Measurements from ENCODE around the gene KIF11. TPM values are rescaled to one million over a fixed set of nuclear protein-coding genes. Genes with fewer than 3 reads are reported as not detected.

KIF11 gene
- total and polyA plus RNA-seq, 10 donors: 0.93 to 7.3 (median 4.2) TPM

DNA sequence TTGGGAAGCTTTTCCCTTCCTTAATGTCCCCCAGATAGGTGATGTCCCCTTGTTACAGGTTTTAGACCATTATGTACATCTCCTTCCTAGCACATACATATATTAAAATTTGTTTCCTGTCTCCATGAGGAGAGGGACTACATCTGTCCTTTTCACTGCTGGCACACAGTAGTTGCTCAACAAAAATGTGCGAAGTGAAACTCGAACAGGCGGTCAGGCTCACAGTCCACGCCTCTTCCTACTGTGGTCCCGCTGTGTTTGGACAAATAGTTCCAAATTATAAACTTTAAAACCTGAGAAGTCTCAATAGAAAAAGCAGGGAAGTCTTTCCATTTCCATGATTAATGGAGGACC lies 95.6 kb downstream of the KIF11 start:
- intact Hi-C loops (cut with DNase I; ENCODE audit: low total_unique reads): loop anchor here (10.0 kb wide), 2 partner anchors 94 to 186 kb away; partner anchors contain the start of gene KIF11

GRCh38 chr10:92688927-92689662 lies 96.2 kb downstream of the KIF11 start:
- 1 to 5% (median 2%) methylated on average over 17 to 63 of the region's 63 CpGs for WGBS, 5 donors
- Histone ChIP-seq H3K27me3 (replicated peaks in 1 of 7) (peaks cover 0 to 46% (median 0%) of the 10 kb centered on the region in 7 donors), H3K4me3 (peak overlapping the region; percentile 45 to 83 (median 71)), H3K4me1 (peaks cover 4 to 69% (median 49%) of the 10 kb centered on the region in 6 donors), H3K9me3 (peaks cover 0 to 20% (median 11%) of the 10 kb centered on the region in 8 donors), H3K36me3 (peaks cover 0 to 20% (median 0%) of the 10 kb centered on the region in 6 donors), H3K27ac (peak overlapping the region; percentile 43 to 99 (median 98))
- no peak for TF ChIP-seq POLR2A (IDR thresholded peaks at IDR 0.05)
- peak in 3 of 11 experiments; percentile 8 to 18 (median 15) for TF ChIP-seq CTCF (IDR thresholded peaks at IDR 0.05 in 8 of 11, conservative IDR thresholded peaks at IDR 0.05 in 3 of 11)
- peak in 2 of 3 donors; percentile 10 to 20 for TF ChIP-seq POLR2AphosphoS5 (IDR thresholded peaks at IDR 0.05)
- intact Hi-C loops (cut with DNase I; ENCODE audit: low total_unique reads): loop anchor here (10.0 kb wide), 2 partner anchors 94 to 186 kb away; partner anchors contain the start of gene KIF11
- no peak for DNase-seq

More for the DNA sequence above, 95.6 kb downstream of the KIF11 start:
- H3K27me3 ChIP-seq (replicated peaks in 1 of 7): peaks cover 0 to 46% (median 0%) of the 10 kb centered on the region in 7 donors
- TF ChIP-seq CTCF (IDR thresholded peaks at IDR 0.05 in 8 of 11, conservative IDR thresholded peaks at IDR 0.05 in 3 of 11) (no peak), POLR2AphosphoS5 (IDR thresholded peaks at IDR 0.05) (no peak), POLR2A (IDR thresholded peaks at IDR 0.05) (no peak)
- peaks cover 0 to 20% (median 11%) of the 10 kb centered on the region in 8 donors for H3K9me3 ChIP-seq
- 37 to 67% (median 59%) methylated on average over 5 of the region's 5 CpGs for WGBS, 5 donors
- peaks cover 0 to 15% (median 0%) of the 10 kb centered on the region in 6 donors for H3K36me3 ChIP-seq
- H3K4me3 ChIP-seq: peak overlapping the region in 7 of 8 donors; percentile 67 to 83 (median 74)
- no peak for DNase-seq
- peaks cover 4 to 64% (median 43%) of the 10 kb centered on the region in 6 donors for H3K4me1 ChIP-seq
- H3K27ac ChIP-seq: peak overlapping the region in 7 of 8 donors; percentile 96 to 99 (median 99)

DNA sequence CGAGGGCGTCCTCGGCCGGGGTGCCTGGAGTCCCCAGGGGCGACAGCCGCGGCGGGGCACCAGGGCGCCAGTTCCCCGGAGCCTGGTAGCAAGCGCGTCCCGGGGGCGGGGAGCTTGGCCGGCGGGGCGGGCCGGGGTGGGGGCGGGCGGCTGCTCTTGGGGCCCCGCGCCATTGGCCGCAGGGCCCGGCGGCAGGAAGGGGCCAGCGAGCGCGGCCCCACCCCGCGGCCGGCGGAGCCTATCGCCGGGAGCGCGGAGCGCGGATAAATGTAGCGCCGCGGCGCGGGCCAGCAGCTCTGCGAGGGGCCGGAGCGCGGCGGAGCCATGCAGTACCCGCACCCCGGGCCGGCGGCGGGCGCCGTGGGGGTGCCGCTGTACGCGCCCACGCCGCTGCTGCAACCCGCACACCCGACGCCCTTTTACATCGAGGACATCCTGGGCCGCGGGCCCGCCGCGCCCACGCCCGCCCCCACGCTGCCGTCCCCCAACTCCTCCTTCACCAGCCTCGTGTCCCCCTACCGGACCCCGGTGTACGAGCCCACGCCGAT lies 96.8 kb downstream of the KIF11 start, which contains the start of gene HHEX:
Gene HHEX, plus strand, starts transcription at position 293 of the 548 bp plus-strand sequence. Its CDS starts 32 bp downstream, at position 325.
- H3K4me3 ChIP-seq: peak within 1 kb of the TSS; percentile 57 to 83 (median 71)
- peaks cover 0 to 51% (median 0%) of the 10 kb centered on the region in 7 donors for H3K27me3 ChIP-seq (replicated peaks in 1 of 7)
- intact Hi-C loops (cut with DNase I; ENCODE audit: low total_unique reads): loop anchor here (10.0 kb wide), 2 partner anchors 95 to 185 kb away; partner anchors contain the start of gene KIF11
- peak within 1 kb of the TSS; percentile 82 to 99 (median 98) for H3K27ac ChIP-seq
- 0 to 1% (median 0%) methylated on average over 5 to 79 of the region's 79 CpGs; no CpG with 5 or more reads in 1 of the 5 donors for WGBS, 5 donors
- H3K9me3 ChIP-seq: peaks cover 0 to 17% (median 11%) of the 10 kb centered on the region in 8 donors
- H3K4me1 ChIP-seq: peaks cover 4 to 76% (median 55%) of the 10 kb centered on the region in 6 donors
- DNase-seq: peak; percentile 98
- H3K36me3 ChIP-seq: peaks cover 0 to 26% (median 0%) of the 10 kb centered on the region in 6 donors
- TF ChIP-seq POLR2AphosphoS5 (IDR thresholded peaks at IDR 0.05) (peak; percentile 82 to 88 (median 85)), CTCF (IDR thresholded peaks at IDR 0.05 in 8 of 11, conservative IDR thresholded peaks at IDR 0.05 in 3 of 11) (peak in 2 of 11 experiments; percentile 10 to 12), POLR2A (IDR thresholded peaks at IDR 0.05) (peak in 2 of 3 donors; percentile 61 to 93)
